Medulla oblongata (tissue), 1 donor: ENCODE measurements around the gene GPR183.

Experiments
- DNase-seq: peaks from one replicate; pipeline ENCODE4 v3.0.0-alpha.2; 2015; ENCODE audit errors: extremely low spot score

The GPR183 gene

DNA sequence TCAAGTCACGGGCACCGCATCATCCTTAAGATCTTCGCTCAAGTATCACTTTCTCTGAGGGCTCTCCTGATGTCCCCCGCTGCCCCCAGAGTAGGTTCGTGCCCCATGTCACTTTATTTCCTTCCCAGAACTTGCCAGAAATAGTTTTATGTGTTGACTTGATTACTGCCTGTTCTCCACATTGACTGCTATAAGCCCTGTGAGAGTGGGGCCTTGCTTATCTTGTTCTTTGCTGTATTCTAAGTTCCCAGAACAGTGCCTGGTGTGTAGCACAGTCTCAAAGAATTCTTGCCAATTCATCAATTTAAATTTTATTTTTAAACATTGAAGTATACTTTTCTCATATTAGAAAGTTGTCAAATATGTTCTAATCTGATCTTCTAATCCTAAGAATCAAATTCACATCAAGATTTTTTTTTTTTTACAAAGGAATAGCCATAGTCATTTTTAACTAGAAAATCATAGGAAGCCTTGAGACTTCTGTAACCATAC lies 32.1 kb upstream of the GPR183 start:
- DNase-seq: no peak

DNA sequence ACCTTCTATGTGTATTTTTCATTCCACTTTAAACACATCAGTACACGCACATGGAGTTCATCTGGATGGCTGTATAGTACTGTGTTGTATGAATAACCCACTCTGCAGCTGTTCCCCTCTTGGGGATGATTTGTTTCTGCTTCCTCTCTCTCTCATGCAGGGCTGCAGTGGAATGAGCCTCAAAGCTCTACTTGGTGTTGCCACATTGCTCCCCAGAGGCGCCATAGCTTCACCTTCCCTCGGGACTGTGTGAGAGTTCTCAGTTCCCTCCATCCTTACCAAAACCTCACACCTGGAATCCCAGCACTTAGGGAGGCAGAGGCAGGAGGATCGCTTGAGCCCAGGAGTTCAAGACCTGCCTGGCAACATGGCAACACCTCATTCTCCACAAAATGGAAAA lies 28.4 kb upstream of the GPR183 start:
- DNase-seq: no peak

DNA sequence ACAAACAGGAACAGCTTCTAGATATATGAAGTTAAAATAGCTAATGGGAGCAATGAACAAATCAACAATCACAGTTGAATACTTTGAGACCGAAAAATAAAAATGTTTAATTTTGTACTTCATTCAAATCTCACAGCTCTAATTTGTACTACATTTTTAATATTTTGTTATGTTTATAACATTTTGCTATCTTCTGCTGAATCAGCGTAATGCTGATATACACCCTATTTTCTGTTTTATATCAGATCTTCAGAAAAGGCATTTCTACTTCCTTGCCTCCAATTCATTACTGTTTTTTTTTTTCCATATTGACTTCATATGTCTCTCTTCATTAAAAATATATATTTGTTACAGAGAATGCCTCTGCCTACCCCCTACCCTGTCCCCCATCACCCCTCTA lies 27.9 kb upstream of the GPR183 start:
- DNase-seq: no peak

- DNase-seq: no peak
Observed at GRCh38 chr13:99334221-99334620, 27.0 kb upstream of the GPR183 start.

DNA sequence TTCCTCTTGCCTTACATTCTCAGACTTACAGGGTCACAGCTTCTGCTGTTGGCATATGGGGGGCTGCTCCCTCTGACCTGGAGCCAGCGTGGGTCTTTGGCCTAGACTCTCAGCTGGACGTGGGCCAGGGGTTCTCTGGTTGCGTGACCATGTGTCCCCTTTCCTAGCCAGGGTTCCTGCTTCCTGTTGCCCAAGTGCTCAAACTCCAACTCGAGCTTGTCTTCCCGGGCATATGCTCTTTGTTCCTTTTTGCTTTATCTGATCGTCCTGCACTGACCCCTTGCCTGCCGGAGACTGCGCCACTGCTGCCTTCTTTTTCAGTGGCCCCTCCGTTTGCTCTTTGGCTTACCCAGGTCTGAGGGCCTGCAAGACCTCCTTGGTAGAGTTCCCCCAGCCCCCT lies 25.3 kb upstream of the GPR183 start:
- DNase-seq: no peak

GRCh38 chr13:99331881-99332293 lies 24.7 kb upstream of the GPR183 start:
- no peak for DNase-seq

DNA sequence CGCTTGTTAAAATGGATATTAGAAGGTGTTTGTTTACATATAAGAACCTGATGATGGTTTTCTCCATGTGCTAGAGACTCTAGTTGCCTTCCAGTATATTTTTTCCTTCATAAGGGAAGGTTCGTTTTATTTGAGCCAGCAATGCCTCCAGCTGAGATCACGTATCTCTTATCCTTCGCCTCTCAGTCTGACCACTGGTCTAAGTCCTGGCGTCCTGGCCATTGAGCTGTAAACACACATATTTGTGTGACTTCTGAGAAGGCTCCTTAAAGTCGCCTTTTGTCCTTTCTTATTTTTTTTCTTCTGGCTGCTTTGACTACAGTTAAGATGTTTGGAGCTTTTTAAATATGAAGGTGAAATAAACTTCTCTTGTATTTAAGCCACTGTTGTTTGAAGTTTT lies 23.7 kb upstream of the GPR183 start:
- no peak for DNase-seq

DNA sequence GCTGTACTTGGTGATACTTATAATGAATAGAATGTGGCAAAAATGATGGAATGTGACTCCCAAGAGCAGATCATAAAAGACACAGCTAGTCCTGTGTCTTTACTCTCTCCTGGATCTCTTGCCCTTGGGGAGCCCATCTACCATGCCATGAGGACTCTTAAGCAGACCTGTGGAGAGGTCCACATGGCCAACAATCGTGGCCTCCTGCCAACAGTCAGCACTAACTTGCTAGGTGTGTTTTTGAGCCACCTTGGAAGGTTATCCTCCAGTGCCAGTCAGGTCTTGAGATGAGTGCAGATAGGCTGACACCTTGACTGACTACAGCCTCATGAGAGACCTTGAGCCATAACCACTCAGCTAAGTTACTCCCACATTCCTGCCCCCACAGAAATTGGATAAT lies 22.3 kb upstream of the GPR183 start:
- no peak for DNase-seq

DNA sequence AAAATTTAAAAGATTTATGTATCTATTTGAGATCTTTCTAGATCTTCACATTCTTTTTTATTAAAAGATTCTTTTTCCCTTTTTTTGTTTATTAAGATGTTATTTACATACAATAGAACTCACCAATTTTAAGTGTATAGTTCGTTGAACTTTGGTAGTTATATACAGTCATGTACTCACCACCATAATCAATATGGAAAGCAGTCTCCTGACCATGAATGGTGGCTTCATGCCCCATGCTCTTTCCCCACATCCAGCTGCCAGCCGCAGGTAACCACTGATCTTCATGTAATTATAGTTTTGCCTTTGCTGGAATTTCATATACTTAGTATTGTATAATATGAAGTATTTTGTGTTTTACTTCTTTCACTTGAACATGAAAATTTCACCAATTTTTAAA lies 20.6 kb upstream of the GPR183 start:
- DNase-seq: no peak

DNA sequence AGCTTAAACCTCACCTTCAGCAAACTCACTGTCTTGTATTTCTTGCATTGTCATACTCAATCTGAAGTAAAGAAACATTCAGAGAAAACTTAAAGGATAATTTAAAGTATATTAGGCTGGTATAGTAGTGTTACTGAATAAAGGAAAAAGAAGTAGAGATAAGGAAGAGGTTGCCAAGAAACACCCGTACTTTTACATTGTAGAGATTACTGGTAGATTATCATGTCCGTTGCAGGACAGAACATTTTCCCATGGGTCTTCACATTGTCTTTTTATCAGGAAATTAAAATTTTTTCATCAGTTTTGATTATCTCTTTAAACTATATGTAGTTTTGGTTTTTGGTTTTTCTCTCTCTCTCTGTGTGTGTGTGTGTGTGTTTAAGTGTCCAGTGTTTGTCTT lies 19.9 kb upstream of the GPR183 start:
- no peak for DNase-seq

DNA sequence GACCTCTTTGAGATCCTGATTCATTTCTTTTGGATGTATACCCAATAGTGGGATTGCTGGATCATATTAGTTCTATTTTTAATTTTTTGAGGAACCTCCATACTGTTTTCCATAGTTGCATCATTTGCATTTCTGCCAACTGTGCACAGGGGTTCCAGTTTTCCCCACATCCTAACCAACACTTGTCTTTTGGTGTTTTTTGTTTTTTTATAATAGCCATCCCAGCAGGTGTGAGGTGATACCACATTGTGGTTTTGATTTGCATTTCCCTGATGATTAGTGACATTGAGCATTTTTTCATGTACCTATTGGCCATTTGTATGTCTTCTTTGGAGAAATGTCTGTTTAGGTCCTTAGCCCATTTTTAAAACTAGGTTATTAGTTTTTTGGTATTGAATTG lies 18.8 kb upstream of the GPR183 start:
- DNase-seq: no peak

GRCh38 chr13:99323488-99323887 lies 16.3 kb upstream of the GPR183 start:
- no peak for DNase-seq

DNA sequence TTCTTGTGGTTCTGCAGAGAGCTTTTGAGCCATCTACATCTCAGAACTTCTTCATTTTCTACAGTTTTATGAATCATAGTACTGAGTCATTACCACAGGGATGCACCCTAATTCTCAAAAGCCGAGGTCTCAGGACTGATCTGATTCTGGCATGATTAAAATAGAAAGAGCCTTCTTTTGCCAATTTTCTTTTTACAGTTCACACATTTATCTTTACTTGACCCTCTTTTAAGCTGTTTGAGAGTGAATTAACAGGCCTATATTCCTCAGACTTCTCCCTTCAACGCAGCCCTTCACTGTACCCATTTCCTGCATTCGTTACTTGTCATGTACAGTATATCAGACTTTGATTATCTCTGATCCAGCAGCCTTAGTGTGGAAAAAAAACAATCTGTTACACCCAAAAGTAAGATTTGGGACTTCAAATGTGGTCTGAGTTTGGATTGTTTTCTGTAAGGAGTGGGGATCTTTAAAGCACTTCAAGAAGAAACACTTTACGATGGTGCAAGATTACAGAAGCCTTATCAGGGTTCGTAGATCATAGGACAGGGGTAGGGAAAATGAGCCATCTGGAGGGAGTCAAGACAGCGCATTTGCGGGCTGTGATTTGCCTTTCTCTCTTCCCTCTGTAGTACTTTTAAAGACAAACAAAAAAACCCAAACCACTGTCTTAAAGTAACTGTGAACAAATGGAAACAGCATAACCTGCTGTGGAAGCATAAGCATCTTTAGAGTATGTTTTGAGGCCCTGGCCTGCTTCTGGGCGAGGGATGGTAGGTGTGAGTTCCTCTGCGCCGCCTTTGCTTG lies 15.3 kb upstream of the GPR183 start:
- DNase-seq: no peak

DNA sequence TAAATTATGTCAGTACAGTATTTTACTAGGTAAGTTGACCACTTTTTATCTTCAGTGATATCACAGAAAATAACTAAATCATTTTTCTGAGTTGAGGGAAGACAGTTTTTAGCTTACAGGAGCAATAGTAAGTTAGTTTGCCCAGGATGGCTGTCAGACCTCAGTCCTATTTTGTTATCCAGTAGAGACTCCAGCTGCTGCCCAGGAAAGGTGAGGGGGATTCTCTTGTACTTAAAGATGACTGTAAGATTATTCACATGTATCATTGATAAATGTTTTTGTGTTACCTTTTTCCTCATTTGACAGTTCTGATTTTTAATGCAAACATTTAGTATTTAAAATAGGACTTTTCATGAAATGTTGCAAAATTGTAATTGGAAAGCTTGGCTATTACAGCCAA lies 14.5 kb upstream of the GPR183 start:
- DNase-seq: no peak

DNA sequence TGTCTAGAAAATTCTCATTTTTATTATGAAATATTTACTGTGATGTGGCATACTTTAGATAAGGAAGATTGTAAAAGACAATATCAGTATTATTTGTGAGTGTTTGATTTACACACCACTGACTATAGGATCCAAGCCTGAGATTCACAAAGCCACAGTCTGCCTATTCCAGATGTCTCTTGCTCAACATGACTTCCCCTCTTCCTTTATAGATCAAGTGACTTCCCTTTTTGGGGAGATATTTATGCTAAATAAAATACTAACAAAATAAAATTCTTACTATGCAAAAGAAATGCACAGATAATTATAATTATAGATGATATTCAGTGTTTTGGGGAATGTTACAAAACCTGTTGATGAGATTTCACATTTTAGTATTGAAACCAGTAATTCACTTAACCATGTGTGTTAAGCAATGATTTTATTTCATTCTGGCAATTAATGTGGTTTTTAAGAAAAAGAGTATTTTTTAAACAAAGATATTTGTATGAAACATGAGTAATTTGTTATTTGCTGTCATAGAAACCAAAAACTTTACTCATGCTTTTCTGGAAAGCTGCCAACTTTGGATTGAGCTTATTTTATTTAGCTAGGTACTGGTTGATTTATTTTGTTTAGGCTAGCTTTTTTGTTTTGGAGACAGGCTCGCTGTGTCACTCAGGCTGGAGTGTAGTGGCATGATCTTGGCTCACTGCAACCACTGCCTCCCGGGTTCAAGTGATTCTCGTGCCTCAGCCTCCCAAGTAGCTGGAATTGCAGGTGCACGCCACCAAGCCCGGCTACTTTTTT lies 13.7 kb upstream of the GPR183 start:
- DNase-seq: peak; percentile 60

- no peak for DNase-seq
Observed at GRCh38 chr13:99316657-99317256, 9.6 kb upstream of the GPR183 start.

DNA sequence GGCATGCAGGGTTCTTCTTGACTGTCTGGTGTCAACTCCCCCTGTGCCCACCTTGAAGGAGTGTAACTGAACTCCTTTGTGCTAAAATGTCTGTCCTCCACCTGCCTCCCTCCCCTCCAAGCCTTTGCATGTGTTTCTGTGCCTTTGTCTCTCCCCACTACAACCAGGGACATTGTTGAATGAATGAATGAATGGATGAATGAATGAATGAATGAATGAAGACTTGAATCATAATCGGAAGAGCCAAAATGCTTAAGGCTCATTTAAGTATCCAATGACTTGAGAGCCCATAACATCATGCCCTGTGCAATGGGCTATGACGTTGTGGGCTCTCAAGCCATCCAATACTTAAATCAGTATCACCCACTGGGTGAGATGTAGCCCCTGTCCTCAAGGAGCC lies 9.0 kb upstream of the GPR183 start:
- DNase-seq: no peak

DNA sequence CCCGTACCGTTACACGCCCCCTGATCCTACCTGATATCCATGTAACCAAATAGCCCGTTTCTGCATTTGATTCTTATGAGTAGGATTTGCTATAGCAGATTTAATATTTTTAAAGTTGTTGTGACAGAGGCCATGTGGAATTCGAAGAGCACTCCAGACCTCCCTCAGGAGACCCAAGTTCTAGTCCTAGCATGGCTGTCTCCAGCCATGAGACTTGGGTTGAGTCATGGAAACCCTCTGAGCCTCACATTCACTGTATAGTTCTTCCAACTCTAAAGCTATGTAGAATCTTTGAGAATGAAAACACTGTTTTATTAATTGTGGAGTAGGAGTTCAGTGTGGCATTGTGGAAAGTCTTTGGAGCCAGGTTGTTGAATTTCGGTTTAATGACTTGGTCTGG lies 8.0 kb upstream of the GPR183 start:
- no peak for DNase-seq

GRCh38 chr13:99314640-99315176 lies 7.5 kb upstream of the GPR183 start:
- no peak for DNase-seq

DNA sequence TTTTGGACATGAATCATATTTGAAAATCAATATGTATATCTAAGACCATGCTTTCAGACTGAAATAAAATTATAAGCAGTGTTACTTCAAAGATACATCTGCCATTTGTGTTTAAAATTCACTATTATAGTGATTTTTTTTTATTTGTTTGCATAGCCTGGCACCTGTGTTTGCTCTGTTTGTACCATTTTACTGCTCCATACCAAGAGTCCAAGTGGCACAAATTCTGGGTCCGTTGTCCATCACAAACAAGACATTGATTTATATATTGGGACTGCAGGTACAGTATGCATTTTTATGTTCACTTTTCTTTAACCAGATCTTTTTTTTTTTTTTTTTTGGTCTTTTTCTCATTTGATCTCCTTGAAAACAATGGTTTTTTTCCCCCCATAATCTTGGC lies 6.7 kb upstream of the GPR183 start:
- no peak for DNase-seq

DNA sequence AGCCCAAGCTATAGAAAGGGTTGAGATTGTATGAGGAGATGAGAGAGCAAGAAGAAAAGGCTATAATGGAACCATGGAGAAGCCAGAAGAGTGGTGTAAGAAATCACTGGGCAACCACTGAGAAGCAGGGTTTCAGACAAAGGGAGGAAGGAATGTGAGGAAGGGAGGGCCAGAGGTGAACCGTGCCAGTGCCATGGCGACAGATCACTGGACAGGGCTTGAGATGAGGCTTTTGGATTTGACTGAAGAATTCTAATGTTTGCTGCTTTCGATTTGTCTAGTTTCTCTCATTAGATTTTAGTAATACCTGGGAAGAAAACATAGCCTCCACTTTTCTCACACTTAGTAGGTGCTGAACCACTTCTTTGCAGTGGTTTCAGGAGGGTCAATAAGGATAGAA lies 6.3 kb upstream of the GPR183 start:
- DNase-seq: peak; percentile 49

- DNase-seq: peak; percentile 91
Observed at GRCh38 chr13:99312493-99312883, 5.3 kb upstream of the GPR183 start.
